ENCODE results near the gene CLDND1.

Gene CLDND1

GRCh38 chr3:98504539-98504938, 18.2 kb downstream of the CLDND1 start:
- DNase-seq (ENCODE audit: extremely low read depth, low read depth): no peak
- H3K4me3 ChIP-seq (replicated peaks; ENCODE audit: low read depth, low read length): no peak overlapping the region

GRCh38 chr3:98501863-98502576, 20.7 kb downstream of the CLDND1 start:
- no peak for DNase-seq (ENCODE audit: extremely low read depth, low read depth)
- no peak for TF ChIP-seq CTCF (IDR thresholded peaks at IDR 0.05; ENCODE audit: low read depth, low read length, missing control alignments)
- no peak overlapping the region for H3K4me3 ChIP-seq (replicated peaks; ENCODE audit: low read depth, low read length)

More at GRCh38 chr3:98504539-98504938, 18.2 kb downstream of the CLDND1 start:
- no peak for TF ChIP-seq CTCF (IDR thresholded peaks at IDR 0.05; ENCODE audit: low read depth, low read length, missing control alignments)

- no peak overlapping the region for H3K4me3 ChIP-seq (replicated peaks; ENCODE audit: low read depth, low read length)
- DNase-seq (ENCODE audit: extremely low read depth, low read depth): no peak
- no peak for TF ChIP-seq CTCF (IDR thresholded peaks at IDR 0.05; ENCODE audit: low read depth, low read length, missing control alignments)
Observed at GRCh38 chr3:98501270-98501669, 21.4 kb downstream of the CLDND1 start.

- TF ChIP-seq CTCF (IDR thresholded peaks at IDR 0.05; ENCODE audit: low read depth, low read length, missing control alignments): no peak
- no peak overlapping the region for H3K4me3 ChIP-seq (replicated peaks; ENCODE audit: low read depth, low read length)
- DNase-seq (ENCODE audit: extremely low read depth, low read depth): no peak
Observed at GRCh38 chr3:98500019-98500418, 22.7 kb downstream of the CLDND1 start.

- no peak for TF ChIP-seq CTCF (IDR thresholded peaks at IDR 0.05; ENCODE audit: low read depth, low read length, missing control alignments)
- no peak for DNase-seq (ENCODE audit: extremely low read depth, low read depth)
- no peak within 1 kb of the TSS for H3K4me3 ChIP-seq (replicated peaks; ENCODE audit: low read depth, low read length)
Observed at GRCh38 chr3:98497381-98497780, 25.3 kb downstream of the CLDND1 start, which contains the start of gene OR5K2. OR5K2 (plus strand) TSS chr3:98497681; CDS start chr3:98497681, 0 bp downstream.

GRCh38 chr3:98483626-98484025, 39.1 kb downstream of the CLDND1 start:
- no peak for DNase-seq (ENCODE audit: extremely low read depth, low read depth)
- no peak overlapping the region for H3K4me3 ChIP-seq (replicated peaks; ENCODE audit: low read depth, low read length)
- no peak for TF ChIP-seq CTCF (IDR thresholded peaks at IDR 0.05; ENCODE audit: low read depth, low read length, missing control alignments)
